DMS53 (cell line): Measurements from ENCODE around the gene R3HDM2.
A peak's percentile ranks its signal among the peaks of the same experiment; 100 is the strongest.
"Not testable (repeated sequence)": the region's sequence is repeated elsewhere in the genome, so short reads cannot be mapped to it uniquely, and the experiment has no call there.

ENCODE experiments used
- DNase-seq: peaks from one replicate; lab custom pipeline; 2025; lab: John Stamatoyannopoulos, UW

The R3HDM2 gene

GRCh38 chr12:57329219-57329618, 101.6 kb downstream of the R3HDM2 start:
- no peak for DNase-seq

GRCh38 chr12:57325395-57325794, 105.4 kb downstream of the R3HDM2 start:
- DNase-seq, result no peak

GRCh38 chr12:57323416-57323815, 107.4 kb downstream of the R3HDM2 start:
- no peak for DNase-seq

GRCh38 chr12:57320639-57321038, 110.2 kb downstream of the R3HDM2 start:
- no peak for DNase-seq

GRCh38 chr12:57319678-57320469, 111.0 kb downstream of the R3HDM2 start:
- no peak for DNase-seq

- no peak for DNase-seq
These were observed 115.2 kb downstream of the R3HDM2 start for GRCh38 chr12:57315681-57316080.

GRCh38 chr12:57312287-57312686, 118.6 kb downstream of the R3HDM2 start:
- not testable (repeated sequence) for DNase-seq

GRCh38 chr12:57309420-57309819, 121.4 kb downstream of the R3HDM2 start:
- DNase-seq, result no peak

- no peak for DNase-seq
These were observed 129.8 kb downstream of the R3HDM2 start for GRCh38 chr12:57300961-57301584.

- no peak for DNase-seq
These were observed 131.3 kb downstream of the R3HDM2 start for GRCh38 chr12:57299514-57300016.

- DNase-seq, result no peak
These were observed 134.6 kb downstream of the R3HDM2 start for GRCh38 chr12:57296291-57296690.

GRCh38 chr12:57282073-57282472, 148.8 kb downstream of the R3HDM2 start:
- not testable (repeated sequence) for DNase-seq

- DNase-seq, result peak; percentile 96
These were observed 150.4 kb downstream of the R3HDM2 start for GRCh38 chr12:57280211-57281062.

- no peak for DNase-seq
These were observed 152.1 kb downstream of the R3HDM2 start for GRCh38 chr12:57278465-57279381.

- peak; percentile 63 for DNase-seq
These were observed 153.8 kb downstream of the R3HDM2 start for GRCh38 chr12:57276935-57277563.

GRCh38 chr12:57276233-57276632, 154.6 kb downstream of the R3HDM2 start:
- not testable (repeated sequence) for DNase-seq

GRCh38 chr12:57273516-57273915, 157.3 kb downstream of the R3HDM2 start:
- DNase-seq, result no peak

GRCh38 chr12:57272337-57273151, 158.3 kb downstream of the R3HDM2 start:
- no peak for DNase-seq

GRCh38 chr12:57270966-57271470, 159.8 kb downstream of the R3HDM2 start:
- DNase-seq, result no peak

GRCh38 chr12:57268264-57268663, 162.6 kb downstream of the R3HDM2 start:
- no peak for DNase-seq
